HG02623 (cell line): Measurements from ENCODE around the gene DLGAP1.
"Not testable (repeated sequence)": the region's sequence is repeated elsewhere in the genome, so short reads cannot be mapped to it uniquely, and the experiment has no call there.

Experiments
- ATAC-seq: cut with Tn5 transposase; IDR thresholded peaks from one replicate; pipeline ENCODE4 v1.9.1; 2021; ENCODE audit warnings: moderate library complexity; ENCODE audit not compliant: unreplicated experiment

The DLGAP1 gene

GRCh38 chr18:4391859-4392258 is 63.2 kb downstream of the DLGAP1 start:
- ATAC-seq, result no peak

- no peak for ATAC-seq
These were observed 69.2 kb downstream of the DLGAP1 start for GRCh38 chr18:4385876-4386275.

- no peak for ATAC-seq
These were observed 70.2 kb downstream of the DLGAP1 start for GRCh38 chr18:4384932-4385331.

DNA sequence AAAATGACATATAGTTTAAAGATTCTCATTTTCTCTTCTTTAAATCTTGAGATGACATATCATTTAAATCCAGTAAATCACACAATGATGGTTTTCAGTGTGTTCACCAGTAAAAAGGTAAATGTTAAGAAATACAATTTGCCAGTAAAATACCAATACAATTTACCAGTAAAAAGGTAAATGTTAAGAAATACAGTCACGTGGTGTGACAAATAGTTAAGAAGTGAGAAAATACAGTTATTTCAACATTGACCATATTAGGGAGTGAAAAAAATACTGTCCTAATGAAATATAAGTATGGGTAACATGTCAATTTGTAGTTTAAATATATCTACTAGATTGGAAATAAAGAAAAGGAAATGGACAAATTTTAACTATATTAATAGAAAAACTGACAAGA is 80.5 kb downstream of the DLGAP1 start:
- no peak for ATAC-seq

DNA sequence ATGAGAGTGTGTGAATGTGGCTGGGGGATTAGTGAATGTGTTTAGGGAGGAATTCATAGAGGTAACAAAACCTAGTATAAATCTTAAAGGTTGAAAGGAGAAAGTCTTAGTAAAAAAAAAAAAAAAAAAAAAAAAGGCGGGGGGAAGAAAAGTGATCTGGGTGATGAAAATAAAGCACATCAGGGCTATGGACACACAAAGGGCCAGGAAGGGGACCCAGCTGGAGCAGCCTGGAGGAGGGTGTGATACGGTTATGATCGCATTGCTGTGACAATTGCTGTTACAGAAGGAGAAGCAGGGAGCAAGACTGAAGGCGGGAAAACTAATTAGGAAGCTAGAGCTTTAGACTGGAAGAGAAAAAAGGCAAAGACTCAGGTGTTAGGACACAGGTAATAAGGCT is 85.4 kb downstream of the DLGAP1 start:
- ATAC-seq, result no peak

GRCh38 chr18:4360221-4360715 is 94.8 kb downstream of the DLGAP1 start:
- ATAC-seq, result no peak

DNA sequence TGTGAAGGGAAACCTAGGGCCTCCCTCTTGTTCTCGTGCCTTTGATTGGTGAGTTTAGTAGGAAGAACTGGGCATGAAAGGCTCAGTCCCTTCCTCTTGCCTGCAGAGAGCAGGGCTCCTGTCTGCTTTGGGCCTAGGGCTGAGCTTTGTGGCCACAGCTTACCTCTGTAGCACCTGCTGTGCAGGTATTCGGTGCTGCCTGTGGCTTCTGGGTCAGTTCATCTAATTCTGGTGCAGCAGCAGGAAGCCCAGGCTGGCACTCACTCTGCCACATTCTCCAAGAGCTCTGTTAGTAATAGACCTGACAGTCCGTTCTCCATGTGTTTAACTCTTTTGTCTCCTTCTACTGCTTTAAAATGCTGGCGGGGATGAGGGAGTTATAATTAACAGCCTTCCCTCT is 96.5 kb downstream of the DLGAP1 start:
- no peak for ATAC-seq

DNA sequence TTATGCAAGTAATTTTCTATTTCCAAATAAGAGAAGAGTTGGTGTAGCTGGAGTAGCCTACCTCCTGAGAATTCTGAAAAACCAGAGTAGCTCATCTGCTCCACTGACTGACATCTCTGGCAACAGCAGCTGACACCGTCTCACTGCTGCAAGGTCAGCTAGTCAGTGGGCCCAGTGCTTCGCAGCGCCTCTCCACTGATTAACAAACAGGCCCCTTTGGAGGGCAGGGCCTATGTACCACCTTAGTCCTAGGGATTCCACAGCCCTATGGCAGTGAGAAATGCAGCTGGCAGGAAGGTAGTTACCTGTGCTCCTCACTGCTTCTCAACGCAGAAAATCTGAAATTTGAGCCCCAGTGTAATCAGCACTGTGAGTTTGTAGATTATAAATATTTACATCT is 97.5 kb downstream of the DLGAP1 start:
- no peak for ATAC-seq

DNA sequence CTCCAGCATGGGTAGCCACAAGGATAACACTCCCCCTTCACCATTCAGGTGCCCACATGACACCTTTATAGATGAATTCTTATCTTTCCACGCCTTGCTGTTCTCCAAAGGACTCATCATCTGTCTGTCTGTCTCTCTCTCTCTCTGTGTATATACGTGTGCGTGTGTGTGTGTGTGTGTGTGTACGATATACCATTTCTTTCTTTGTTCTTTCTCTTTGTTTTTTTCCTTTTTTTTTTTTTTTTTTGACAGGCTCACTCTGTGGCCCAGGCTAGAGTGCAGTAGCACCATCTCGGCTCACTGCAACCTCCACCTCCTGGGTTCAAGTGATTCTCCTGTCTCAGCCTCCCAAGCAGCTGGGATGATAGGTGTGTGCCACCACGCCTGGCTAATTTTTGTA is 98.2 kb downstream of the DLGAP1 start:
- ATAC-seq, result no peak

DNA sequence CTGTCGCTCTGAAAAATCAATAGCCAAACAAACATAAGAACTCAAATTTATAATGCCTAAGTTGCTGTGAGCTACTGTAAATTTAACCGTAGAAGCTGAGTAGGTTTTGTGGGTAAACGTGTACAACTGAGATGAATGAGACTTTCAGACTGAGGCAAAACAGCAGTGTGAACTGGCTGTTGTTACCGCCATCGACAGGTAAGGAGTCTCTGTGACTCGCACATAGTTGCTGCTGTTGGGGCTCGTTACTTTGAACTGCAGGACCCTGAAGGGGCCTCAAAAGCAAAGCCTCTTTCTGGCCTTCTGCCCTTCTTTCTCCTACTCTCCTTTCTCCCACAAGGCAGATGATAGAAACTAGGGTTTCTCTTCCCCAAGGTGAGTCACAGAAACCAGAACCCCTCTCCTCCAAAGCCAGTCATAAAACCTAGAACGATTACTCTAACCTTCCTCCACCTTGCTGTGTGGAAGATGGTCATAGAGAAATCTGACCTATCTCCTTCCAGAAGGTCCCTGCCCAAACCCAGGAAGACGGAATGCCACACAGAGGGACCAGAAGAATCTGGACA is 101.2 kb downstream of the DLGAP1 start:
- no peak for ATAC-seq

DNA sequence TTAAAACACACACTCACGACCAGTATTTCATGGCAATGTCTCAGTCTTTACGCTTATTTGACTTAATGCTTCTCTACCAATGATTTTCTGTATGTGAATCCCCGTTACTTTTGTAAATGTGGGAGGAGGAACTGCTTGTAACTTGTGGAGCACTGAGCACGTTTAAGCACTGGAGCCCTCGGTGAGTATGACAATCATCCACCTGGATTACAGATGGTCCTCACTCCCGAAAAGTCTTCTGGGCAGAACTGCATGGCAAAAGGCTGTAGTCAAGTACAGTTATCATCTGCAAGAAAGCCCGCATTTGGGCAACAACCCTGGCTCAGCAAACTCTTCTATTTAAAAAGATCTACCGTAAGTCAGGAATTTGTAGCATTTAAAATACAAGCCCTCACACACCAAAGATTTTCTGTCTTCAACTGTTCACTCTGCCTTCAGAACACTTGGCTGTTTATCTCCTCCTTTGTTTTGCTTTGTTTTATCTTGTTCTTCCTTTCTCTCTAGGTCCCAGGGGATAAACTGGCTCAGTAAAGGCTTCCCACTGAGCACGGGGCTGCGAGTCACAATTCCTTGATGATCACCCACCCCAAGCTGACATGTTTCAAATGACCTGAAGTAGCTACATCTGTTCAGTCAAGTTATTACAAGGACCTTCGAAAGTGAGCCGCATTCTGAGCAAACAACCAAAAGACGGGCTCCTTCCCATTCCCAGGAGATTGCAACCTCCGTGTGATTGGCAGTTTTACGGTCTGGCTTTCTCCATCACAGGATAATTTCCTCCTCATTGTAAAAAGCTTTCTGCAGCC is 102.2 kb downstream of the DLGAP1 start:
- no peak for ATAC-seq

GRCh38 chr18:4351005-4351404 is 104.1 kb downstream of the DLGAP1 start:
- no peak for ATAC-seq

DNA sequence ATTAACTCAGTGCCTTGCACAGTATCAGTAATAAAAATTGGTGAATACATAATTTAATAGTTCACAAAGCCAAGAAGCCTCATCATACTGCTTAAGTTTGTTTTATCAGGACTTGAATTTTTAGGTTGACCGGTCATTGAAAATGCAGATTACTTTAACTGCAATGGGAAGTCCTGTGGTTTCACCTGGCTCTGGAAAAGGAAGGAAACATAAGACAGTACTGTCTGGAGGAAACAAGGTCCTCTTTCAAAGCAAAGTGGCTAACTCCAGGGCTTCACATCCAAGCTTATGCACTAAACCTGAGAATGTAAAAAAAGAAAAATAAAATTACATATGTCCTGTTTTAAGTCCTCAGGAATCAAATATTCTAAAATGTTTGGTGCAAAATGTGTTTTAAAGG is 119.7 kb downstream of the DLGAP1 start:
- ATAC-seq, result no peak

- ATAC-seq, result no peak
These were observed 122.1 kb downstream of the DLGAP1 start for GRCh38 chr18:4333043-4333442.

DNA sequence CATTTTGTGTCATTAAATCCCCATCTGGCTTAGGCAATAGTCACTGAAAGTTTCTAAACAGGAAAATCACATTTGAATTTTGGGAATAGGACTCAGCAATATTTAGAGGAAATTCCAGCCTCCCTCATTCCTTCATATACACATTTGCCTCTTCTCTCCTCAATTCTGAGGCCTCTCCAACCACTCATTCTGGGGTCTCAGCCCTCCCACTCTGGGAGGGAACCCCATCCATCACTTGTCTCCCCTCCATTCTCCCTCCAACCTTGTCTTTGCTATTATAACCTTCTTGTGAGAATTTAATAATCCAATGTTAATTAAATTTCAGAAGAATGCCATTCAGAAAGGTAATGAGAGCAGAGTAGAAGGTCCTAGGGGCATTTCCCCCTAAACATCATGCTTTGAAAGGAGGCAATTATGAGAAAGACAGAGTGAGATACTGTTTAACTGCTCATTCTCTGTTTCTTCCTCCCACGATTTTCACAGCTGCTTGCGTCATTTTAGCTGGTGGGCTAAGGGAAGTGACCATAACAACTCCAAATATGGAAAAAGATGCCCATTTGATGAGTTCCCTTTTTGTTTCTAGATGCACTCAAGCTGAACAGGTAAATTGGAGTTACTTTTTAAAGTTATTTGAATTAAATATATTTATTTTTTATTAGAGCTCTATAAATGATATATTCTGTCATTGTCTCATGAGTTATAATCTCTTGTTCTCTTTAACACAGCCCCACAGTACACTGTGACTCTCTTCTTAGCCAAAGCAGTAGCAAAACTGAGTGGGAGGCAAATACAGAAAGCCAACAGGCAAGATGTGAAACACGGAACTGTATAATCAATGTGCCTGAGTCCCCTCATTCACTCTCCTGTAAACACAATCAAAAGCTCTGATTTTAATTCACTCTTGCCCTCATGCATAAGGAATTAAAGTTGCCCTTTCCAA is 135.1 kb downstream of the DLGAP1 start:
- ATAC-seq, result peak; percentile 68

DNA sequence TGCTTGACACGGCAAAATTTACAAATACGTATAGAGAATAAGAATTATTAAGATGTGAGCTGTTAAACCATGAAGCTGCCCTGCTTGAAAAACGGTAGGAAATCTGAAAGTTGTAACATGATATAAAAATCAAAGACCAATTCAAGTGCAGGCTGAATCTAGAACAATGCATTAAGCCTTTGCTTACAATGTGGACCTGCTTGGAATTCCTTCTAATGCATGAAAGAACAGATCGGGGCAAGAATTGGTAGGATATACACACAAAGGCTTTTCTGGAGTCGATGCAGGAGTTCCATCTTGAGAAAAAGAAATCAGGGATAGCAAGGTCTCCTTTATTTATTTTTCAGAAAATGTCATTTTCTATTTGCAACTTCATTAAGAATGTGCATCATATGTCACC is 136.8 kb downstream of the DLGAP1 start:
- ATAC-seq, result no peak

DNA sequence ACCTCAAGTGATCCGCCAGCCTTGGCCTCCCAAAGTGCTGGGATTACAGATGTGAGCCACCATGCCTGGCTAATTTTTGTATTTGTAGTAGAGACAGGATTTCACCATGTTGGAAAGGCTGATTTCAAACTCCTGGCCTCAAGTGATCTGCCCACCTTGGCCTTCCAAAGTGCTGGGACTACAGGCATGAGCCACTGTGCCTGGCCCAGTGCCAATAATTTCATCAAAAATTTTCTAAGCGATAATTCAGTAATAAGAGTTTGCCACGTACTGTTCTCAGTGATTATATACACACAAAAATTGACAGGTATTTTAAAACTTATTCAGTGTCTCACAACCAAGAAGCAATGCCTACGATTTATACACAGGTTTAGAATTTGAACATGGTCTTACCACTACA is 143.2 kb downstream of the DLGAP1 start:
- ATAC-seq, result not testable (repeated sequence)

GRCh38 chr18:4311136-4311535 is 144.0 kb downstream of the DLGAP1 start:
- ATAC-seq, result no peak

DNA sequence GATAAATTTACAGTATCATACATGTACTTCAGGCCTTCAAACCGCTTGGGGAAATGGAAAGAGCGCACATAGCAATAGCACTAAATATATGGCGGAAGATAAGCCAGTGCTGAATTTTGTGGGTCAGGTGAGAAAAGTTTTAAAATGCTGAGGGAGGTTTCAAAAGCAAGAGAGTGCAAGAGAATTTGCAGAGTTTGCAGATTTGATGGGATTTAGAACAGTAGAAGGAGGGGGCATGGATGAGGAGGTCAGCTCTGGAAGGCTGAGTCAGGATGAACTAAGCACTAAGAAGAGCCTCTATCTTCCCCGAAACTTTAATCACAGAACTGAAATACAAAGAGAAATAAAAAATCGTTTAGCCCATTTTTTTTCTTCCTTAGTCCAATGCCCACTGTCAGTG is 145.9 kb downstream of the DLGAP1 start:
- no peak for ATAC-seq

- no peak for ATAC-seq
These were observed 146.5 kb downstream of the DLGAP1 start for GRCh38 chr18:4308576-4308975.

- no peak for ATAC-seq
These were observed 155.7 kb downstream of the DLGAP1 start for GRCh38 chr18:4299395-4299794.

- no peak for ATAC-seq
These were observed 161.8 kb downstream of the DLGAP1 start for GRCh38 chr18:4293337-4293736.
